Spinal cord (tissue), 10 donors: Measurements from ENCODE around the gene CD58. TPM values are rescaled to one million over a fixed set of nuclear protein-coding genes. Genes with fewer than 3 reads are reported as not detected.

Experiments used
- DNase-seq, 6 donors: peaks; one replicate each; pipeline versions ENCODE4 v3.0.0 to v3.0.0-alpha.2; 2013 to 2015; ENCODE audit warnings: low spot score in 6 of 6, low read depth in 4 of 6
- H3K27ac ChIP-seq: one replicate; pipeline ENCODE4 v1.5.1; 2013; ENCODE audit warnings: low read depth, low read length, control low read depth
- H3K27me3 ChIP-seq: one replicate; pipeline ENCODE4 v1.6.1; 2013; ENCODE audit warnings: low read length; ENCODE audit not compliant: control insufficient read depth, insufficient read depth
- H3K36me3 ChIP-seq: one replicate; pipeline ENCODE4 v1.6.1; 2013; ENCODE audit warnings: low read length; ENCODE audit not compliant: control insufficient read depth, insufficient read depth
- H3K4me1 ChIP-seq: one replicate; pipeline ENCODE4 v1.6.1; 2013; ENCODE audit warnings: low read length; ENCODE audit not compliant: control insufficient read depth, insufficient read depth
- H3K4me3 ChIP-seq: one replicate; pipeline ENCODE4 v1.5.1; 2013; ENCODE audit warnings: low read depth, low read length, control low read depth
- H3K9me3 ChIP-seq: one replicate; pipeline ENCODE4 v1.6.1; 2013; ENCODE audit warnings: low read length; ENCODE audit not compliant: control insufficient read depth, insufficient read depth
- WGBS: methylation state at CpG from one replicate; pipeline ENCODE4 v1.1.5; 2013; ENCODE audit warnings: missing lambda C conversion rate; ENCODE audit not compliant: insufficient coverage; 5-methylcytosine and 5-hydroxymethylcytosine counted together
- polyA plus RNA-seq, 2 donors: library from polyadenylated mRNA; unstranded; fragments of 120-200 nt; gene quantifications; one replicate each; pipeline ENCODE4 v1.2.1, GENCODE V29; 2013; ENCODE audit not compliant: insufficient read length in 2 of 2
- small RNA-seq: library from RNA; depleted of rRNA; stranded (forward); fragments of <200 nt; gene quantifications from one replicate; pipeline ENCODE3, GENCODE V24; 2014; ENCODE audit warnings: low replicate concordance
- total RNA-seq, 2 donors: library from RNA; depleted of rRNA in 1 of 2; stranded (reverse); fragments of 120-200 nt in 1 of 2; fragments of >200 nt in 1 of 2; gene quantifications; one replicate each; pipeline versions ENCODE4 v1.2.3 to v1.2.4, GENCODE V29; 2013 to 2014
- donor health status: healthy.

The CD58 gene
- total and polyA plus RNA-seq, 4 donors: 11.2 to 26.1 (median 13.8) TPM

DNA sequence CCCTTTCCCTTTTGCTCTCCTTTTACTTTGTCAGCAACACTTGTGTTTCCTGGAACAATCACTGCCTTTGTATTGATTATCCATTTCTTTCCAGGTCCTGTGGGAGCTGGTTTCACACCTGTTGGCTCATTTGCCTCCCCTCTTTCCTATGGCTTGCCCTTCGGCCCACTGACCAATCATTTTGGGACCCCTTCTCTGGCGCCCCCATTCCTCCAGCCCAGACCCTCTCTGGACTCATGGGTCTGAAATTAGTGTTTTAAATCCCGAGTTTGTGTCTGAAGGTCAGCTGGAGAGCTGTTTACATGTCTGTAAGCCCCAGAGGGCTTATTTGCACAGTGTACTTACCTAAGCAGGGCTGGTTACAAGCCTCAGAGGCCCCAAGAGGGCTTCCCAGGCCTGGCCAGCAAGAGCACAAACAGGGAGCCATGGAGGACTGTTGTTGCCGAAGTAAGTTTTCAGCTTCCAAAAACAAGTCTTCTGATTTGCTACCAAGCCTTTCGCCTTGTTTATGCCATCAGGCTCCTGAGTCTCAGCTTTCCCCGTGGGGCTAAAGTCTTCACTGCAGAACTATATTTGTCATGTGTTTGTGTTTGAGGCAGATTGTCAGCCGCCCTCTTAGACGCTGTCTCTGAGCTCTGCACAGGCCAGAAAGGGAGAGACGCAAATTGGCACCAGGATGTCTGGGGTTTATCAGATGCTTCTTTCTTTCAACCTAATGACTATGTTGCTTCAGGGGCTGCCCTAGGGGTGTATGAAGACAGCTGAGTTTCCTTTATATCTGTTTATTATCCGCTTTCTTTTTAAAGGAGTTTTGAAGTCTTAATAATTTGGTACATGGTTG lies 104.8 kb downstream of the CD58 start:
- Histone ChIP-seq H3K27me3 (no peaks in the 10 kb centered on the region), H3K36me3 (no peaks in the 10 kb centered on the region), H3K9me3 (no peaks in the 10 kb centered on the region), H3K27ac (no peak overlapping the region), H3K4me1 (no peaks in the 10 kb centered on the region), H3K4me3 (no peak overlapping the region)
- no peak for DNase-seq
- 71% methylated on average over 4 of the region's 10 CpGs for WGBS

DNA sequence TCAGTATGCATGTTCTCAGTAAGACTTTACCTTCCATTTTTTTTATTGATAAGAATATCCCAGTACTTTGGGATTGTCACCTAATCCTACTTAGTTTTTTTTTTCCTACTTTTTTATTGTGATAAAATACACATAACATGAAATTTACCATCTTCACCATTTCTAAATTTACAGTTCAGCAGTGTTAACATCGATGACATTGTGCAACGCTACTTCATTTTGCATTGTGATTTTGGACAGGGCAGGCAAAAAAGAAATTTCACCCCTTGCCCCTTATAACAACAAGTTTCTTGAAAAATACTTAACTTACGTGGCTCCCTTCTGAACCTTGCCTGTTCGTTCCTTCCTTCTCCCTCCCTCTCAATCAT lies 105.4 kb downstream of the CD58 start:
- Histone ChIP-seq H3K36me3 (no peaks in the 10 kb centered on the region), H3K9me3 (no peaks in the 10 kb centered on the region), H3K27me3 (no peaks in the 10 kb centered on the region), H3K4me3 (no peak overlapping the region), H3K27ac (no peak overlapping the region), H3K4me1 (no peaks in the 10 kb centered on the region)
- 83% methylated on average over 4 of the region's 4 CpGs for WGBS
- no peak for DNase-seq

Small RNA genes lying within 50 kb of the gene (small RNA-seq; reads per million reads assigned to genes)
- gene MIR548AC: not detected

Other genes starting within 250 kb of the CD58 start
- 100 to 1,000 TPM in 1 of 2 donors, 10 to 100 TPM in 1; 70.6 to 179 TPM for gene ATP1A1, start 197.8 kb downstream of the CD58 start, total RNA-seq
- gene ATP1A1, start 197.8 kb downstream of the CD58 start, polyA plus RNA-seq: 100 to 1,000 TPM; 219 to 223 TPM
- gene IGSF3, start 96.7 kb upstream of the CD58 start, total RNA-seq: 10 to 100 TPM; 25.7 to 52.4 TPM
- gene IGSF3, start 96.7 kb upstream of the CD58 start, polyA plus RNA-seq: 10 to 100 TPM; 44.1 to 46.6 TPM
- gene CD2, start 183.4 kb upstream of the CD58 start, total RNA-seq: not detected
- gene CD2, start 183.4 kb upstream of the CD58 start, polyA plus RNA-seq: not detected